ENCODE results near the gene FAM204A. TPM values are rescaled to one million over a fixed set of nuclear protein-coding genes. Genes with fewer than 3 reads are reported as not detected.

The FAM204A gene
- polyA plus RNA-seq, 3 donors: 24.6 to 191 (median 139) TPM

- no CpG with 5 or more reads among the region's 4 CpGs for WGBS (ENCODE audit: insufficient coverage)
- H3K36me3 ChIP-seq (replicated peaks in 1 of 2; ENCODE audit: control insufficient read depth in 1 of 2, insufficient read depth in 2 of 2, low read length in 2 of 2): peaks cover 78 to 94% of the 10 kb centered on the region in 2 donors
- intact Hi-C loops (cut with micrococcal nuclease): no loop called here
- no peaks in the 10 kb centered on the region for H4K20me1 ChIP-seq (ENCODE audit: insufficient read depth, low read length)
- H3K9me3 ChIP-seq (replicated peaks in 1 of 2; ENCODE audit: control insufficient read depth in 1 of 2, insufficient read depth in 1 of 2, low read length in 2 of 2): no peaks in the 10 kb centered on the region
- H3K36me3 Mint-ChIP-seq: peaks cover 80 to 83% of the 10 kb centered on the region in 2 donors
- H3K79me2 ChIP-seq (ENCODE audit: insufficient read depth, low read length): no peaks in the 10 kb centered on the region
- no peaks in the 10 kb centered on the region for H3K9me3 Mint-ChIP-seq
- no peak overlapping the region for H3K9ac ChIP-seq (ENCODE audit: insufficient read depth, low read length, poor library complexity, severe bottlenecking)
- H3K27me3 ChIP-seq (ENCODE audit: control insufficient read depth in 2 of 2, insufficient read depth in 2 of 2, low read length in 2 of 2): no peaks in the 10 kb centered on the region
- no peaks in the 10 kb centered on the region for H3K4me1 ChIP-seq (ENCODE audit: control insufficient read depth in 1 of 2, insufficient read depth in 2 of 2, low read length in 2 of 2)
- no peak overlapping the region for H3K4me2 ChIP-seq (replicated peaks; ENCODE audit: extremely low read depth, low read length, poor library complexity, severe bottlenecking)
- no peak overlapping the region for H3K4me3 Mint-ChIP-seq
- no peak overlapping the region for H3K4me3 ChIP-seq (replicated peaks in 1 of 3; ENCODE audit: low read depth in 2 of 3, low read length in 3 of 3)
- H3K27me3 Mint-ChIP-seq (ENCODE audit: low read depth in 3 of 3): no peaks in the 10 kb centered on the region
- H3K27ac Mint-ChIP-seq: no peak overlapping the region
- TF ChIP-seq CTCF (IDR thresholded peaks at IDR 0.05): no peak
- H2AFZ ChIP-seq (ENCODE audit: insufficient read depth, low read depth, low read length, poor library complexity, severe bottlenecking): no peak overlapping the region
- no peak for DNase-seq
- H3K27ac ChIP-seq (ENCODE audit: low read depth in 1 of 2, low read length in 2 of 2): no peak overlapping the region
- H3K4me1 Mint-ChIP-seq: no peaks in the 10 kb centered on the region
These were observed 34.3 kb downstream of the FAM204A start for GRCh38 chr10:118307859-118308258.

GRCh38 chr10:118307220-118307619 lies 34.9 kb downstream of the FAM204A start:
- peaks cover 73 to 77% of the 10 kb centered on the region in 2 donors for H3K36me3 Mint-ChIP-seq
- H3K4me3 Mint-ChIP-seq: no peak overlapping the region

More at GRCh38 chr10:118307220-118307619, 34.9 kb downstream of the FAM204A start:
- no peaks in the 10 kb centered on the region for H3K4me1 ChIP-seq (ENCODE audit: control insufficient read depth in 1 of 2, insufficient read depth in 2 of 2, low read length in 2 of 2)
- Mint-ChIP-seq H3K9me3 (no peaks in the 10 kb centered on the region), H3K4me1 (no peaks in the 10 kb centered on the region), H3K27me3 (ENCODE audit: low read depth in 3 of 3) (no peaks in the 10 kb centered on the region), H3K27ac (no peak overlapping the region)
- H3K4me2 ChIP-seq (replicated peaks; ENCODE audit: extremely low read depth, low read length, poor library complexity, severe bottlenecking): no peak overlapping the region
- TF ChIP-seq CTCF (IDR thresholded peaks at IDR 0.05): no peak
- no peak overlapping the region for H3K9ac ChIP-seq (ENCODE audit: insufficient read depth, low read length, poor library complexity, severe bottlenecking)
- no peaks in the 10 kb centered on the region for H3K27me3 ChIP-seq (ENCODE audit: control insufficient read depth in 2 of 2, insufficient read depth in 2 of 2, low read length in 2 of 2)
- H2AFZ ChIP-seq (ENCODE audit: insufficient read depth, low read depth, low read length, poor library complexity, severe bottlenecking): no peak overlapping the region
- no peaks in the 10 kb centered on the region for H3K9me3 ChIP-seq (replicated peaks in 1 of 2; ENCODE audit: control insufficient read depth in 1 of 2, insufficient read depth in 1 of 2, low read length in 2 of 2)
- peaks cover 71 to 93% of the 10 kb centered on the region in 2 donors for H3K36me3 ChIP-seq (replicated peaks in 1 of 2; ENCODE audit: control insufficient read depth in 1 of 2, insufficient read depth in 2 of 2, low read length in 2 of 2)
- no peak for DNase-seq
- no peaks in the 10 kb centered on the region for H3K79me2 ChIP-seq (ENCODE audit: insufficient read depth, low read length)
- no peak overlapping the region for H3K27ac ChIP-seq (ENCODE audit: low read depth in 1 of 2, low read length in 2 of 2)
- no peak overlapping the region for H3K4me3 ChIP-seq (replicated peaks in 1 of 3; ENCODE audit: low read depth in 2 of 3, low read length in 3 of 3)
- no CpG with 5 or more reads among the region's 1 CpG for WGBS (ENCODE audit: insufficient coverage)
- intact Hi-C loops (cut with micrococcal nuclease): no loop called here
- H4K20me1 ChIP-seq (ENCODE audit: insufficient read depth, low read length): no peaks in the 10 kb centered on the region

Measured in CD14-positive monocyte (primary cell).